HG03460 (cell line): ENCODE measurements around the gene SRRM2.
"Not testable (repeated sequence)": the region's sequence is repeated elsewhere in the genome, so short reads cannot be mapped to it uniquely, and the experiment has no call there.

ENCODE experiments used
- ATAC-seq: cut with Tn5 transposase; IDR thresholded peaks from one replicate; pipeline ENCODE4 v1.9.1; 2021; ENCODE audit not compliant: unreplicated experiment

The SRRM2 gene

GRCh38 chr16:2713985-2714774, 38.3 kb upstream of the SRRM2 start:
- no peak for ATAC-seq

- no peak for ATAC-seq
These were observed 37.4 kb upstream of the SRRM2 start for GRCh38 chr16:2715064-2715463.

DNA sequence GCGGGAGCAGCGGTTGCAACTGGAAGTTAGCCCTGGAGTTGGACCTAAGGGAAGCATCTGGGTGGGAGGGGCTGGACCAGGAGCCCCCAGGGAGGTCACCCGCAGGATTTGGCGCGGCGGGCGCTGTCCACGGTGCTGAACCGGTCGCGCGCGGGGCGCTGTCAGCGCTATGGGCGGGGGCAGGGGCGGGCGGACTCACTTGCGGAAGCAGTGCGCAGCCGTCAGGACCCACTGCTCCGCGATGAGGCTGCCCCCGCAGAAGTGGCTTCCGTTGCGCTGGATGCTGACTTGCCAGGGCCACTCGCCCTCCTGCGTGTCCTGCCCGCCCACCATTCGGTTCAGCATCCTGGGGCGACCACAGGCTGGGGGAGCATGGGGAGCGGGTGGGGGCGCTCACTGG, 36.9 kb upstream of the SRRM2 start:
- no peak for ATAC-seq

GRCh38 chr16:2715966-2716885, 36.2 kb upstream of the SRRM2 start:
- no peak for ATAC-seq

- no peak for ATAC-seq
These were observed 35.5 kb upstream of the SRRM2 start for GRCh38 chr16:2716948-2717347.

DNA sequence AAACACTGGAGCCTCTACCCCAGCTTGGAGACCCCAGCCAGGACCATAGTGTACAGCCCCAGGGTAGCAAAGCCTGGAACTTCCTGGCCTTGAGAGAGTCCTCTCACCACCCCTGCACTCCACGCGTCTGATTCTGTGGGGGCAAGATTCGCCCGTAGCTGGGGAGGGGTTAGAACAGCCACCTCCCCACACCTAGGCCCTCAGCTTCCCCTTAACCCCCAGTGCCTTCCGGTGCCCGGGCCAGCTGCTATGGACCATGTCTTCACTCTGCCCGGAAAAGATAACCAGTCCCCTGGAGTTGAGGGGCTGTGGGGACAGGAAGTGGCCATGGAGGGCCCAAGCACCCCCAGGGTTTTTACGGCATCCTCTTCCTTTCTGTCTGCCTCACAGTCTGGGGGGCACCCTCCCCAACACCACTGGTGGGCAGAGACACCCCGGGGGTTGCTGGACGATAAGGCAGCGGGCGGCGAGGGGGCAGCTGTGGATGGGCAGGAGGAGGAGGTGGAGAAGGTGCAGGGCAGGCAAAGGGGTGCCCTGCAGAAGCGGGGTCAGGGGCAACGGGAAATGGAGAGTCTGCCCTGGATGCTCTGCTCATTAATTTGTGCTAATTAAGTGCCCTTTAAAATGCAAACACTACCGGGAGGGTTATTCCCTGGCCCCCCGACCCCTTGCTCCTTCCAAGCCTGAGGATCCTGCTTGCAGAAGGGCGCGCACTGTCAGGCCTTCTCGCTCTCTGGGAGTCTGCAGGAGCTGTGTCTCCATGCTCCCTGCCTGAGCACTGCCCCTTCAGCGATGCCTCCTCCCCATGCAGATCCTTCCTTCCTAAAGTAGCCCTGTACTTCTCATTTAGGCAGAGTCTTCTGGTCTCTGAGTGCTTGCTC, 34.8 kb upstream of the SRRM2 start:
- ATAC-seq, result no peak

DNA sequence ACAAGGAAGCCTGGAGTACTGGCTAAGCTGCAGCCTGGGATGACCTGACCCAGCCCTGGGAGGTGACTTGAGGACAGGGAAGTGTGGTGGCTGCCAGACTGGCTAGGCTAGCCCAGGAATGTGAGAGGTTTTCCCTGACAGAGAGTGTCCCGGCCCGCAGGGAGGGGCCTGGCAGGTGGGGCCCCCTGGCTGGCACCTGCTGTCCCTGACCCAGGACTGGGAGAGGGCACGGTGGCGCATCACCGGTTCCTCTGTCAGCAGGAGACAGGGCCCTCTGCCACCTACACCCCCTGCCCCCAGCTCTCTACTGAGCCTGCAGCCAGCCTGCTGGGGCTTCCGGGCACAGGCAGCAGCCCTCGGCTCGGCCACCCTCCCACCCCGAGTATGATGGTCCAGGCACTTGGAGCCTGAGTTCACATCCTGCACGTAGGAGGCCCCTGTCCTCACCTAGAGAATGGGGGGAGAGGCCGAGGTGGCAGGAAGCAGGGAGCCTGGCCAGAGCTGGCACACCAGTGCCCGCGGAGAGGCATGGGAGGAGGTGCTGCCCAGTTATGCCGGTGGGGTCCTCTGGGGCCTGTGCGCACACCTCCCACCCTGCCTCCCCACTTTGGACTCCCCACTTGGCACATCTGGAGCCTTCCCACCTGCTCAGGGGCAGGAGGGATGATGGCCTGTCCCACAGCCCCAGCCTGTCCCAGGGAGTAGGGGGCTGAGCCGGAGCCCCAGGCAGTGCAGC, 32.9 kb upstream of the SRRM2 start:
- ATAC-seq, result no peak

DNA sequence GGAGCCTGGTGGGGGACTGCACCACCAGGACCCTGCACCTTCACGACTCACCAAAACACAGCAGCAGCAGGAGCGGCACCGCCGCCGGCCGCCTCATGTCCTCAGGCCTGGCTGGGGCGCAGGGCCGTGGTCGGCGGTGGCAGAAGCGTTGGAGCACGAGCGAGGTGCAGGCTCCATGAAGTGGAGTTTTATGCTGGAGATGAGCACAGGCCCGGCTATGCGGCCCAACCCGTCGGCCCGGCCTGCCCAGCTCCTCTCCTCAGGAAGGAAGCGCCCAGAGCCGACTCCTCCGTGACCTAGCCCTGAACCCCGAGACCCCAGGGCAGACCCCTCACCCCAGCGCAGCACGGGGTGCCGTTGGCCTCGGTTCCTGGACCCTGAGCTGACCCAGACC, 32.4 kb upstream of the SRRM2 start, which contains the start of gene PRSS27:
Gene PRSS27 (minus strand): TSS at position 161 of the 394 bp plus-strand sequence. CDS start 64 bp downstream, at position 97.
- ATAC-seq, result no peak

- peak; percentile 62 for ATAC-seq
These were observed 31.5 kb upstream of the SRRM2 start for GRCh38 chr16:2720719-2721633.

- ATAC-seq, result not testable (repeated sequence)
These were observed 30.7 kb upstream of the SRRM2 start for GRCh38 chr16:2721634-2722173.

DNA sequence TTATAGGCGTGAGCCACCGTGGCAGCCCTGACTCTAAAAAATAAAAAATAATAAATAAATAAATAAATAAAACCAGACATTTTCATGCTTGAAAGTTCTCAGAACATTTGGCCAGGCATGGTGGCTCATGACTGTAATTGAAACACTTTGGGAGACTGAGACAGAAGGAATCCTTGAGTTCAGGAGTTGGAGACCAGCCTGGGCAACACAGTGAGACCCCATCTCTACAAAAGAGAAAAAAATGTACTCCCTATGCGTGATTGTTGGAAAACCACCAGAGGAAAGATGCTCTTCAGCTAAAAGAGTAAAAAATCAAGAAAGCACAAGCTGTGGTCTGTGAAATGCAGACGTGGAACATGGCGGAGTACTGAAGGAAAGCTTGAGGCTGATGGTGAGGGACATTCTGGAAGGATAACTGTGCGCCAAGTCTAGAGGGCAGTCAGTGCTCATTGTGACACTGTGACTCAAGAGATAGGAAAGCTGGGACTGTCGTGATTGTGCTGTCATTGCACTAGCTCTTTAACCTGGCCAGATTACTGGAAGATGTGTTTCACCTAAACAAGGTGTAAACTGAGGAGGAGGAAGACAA, 28.3 kb upstream of the SRRM2 start:
- no peak for ATAC-seq

DNA sequence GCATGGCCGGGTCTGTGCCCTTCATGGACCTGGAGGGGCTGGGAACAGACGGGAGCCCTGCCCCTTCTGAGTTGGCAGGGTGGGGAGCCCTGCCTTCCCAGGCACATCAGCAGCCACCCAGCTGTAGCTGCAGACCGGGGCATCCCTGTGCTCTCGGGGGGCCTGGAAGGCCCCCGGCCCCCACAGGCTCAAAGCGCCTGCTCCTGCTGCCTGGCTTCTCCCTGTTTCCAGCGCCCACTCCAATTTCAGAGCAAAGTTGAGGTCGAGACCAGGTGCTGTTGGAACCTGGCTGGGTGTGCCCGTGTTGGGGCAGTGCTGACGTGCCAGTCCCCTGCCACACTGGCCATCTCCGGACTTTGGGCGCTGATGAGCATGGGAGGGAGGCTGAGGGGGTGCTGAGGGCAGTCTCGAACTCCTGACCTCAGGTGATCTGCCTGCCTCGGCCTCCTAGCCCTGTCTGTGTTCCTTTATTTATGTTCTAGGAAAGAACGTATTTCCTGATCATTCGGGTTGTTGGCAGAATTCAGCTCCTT, 27.6 kb upstream of the SRRM2 start:
- ATAC-seq, result no peak

DNA sequence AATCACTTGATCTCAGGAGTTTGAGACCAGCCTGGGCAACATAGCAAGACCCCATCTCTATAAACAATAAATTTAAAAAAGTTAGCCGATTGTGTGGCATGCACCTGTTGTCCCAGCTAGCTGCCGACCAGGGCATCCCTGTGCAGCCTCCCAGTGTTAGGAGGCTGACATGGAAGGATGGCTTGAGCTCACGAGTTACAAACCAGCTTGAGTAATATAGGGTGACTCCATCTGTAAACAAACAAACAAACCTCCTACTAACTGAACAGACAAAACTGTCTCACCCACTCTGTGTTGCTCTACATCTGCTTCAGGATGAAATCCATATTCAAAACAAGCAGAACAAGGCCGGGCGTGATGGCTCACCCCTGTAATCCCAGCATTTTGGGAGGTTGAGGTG, 25.5 kb upstream of the SRRM2 start:
- ATAC-seq, result no peak

- no peak for ATAC-seq
These were observed 24.4 kb upstream of the SRRM2 start for GRCh38 chr16:2728034-2728433.

DNA sequence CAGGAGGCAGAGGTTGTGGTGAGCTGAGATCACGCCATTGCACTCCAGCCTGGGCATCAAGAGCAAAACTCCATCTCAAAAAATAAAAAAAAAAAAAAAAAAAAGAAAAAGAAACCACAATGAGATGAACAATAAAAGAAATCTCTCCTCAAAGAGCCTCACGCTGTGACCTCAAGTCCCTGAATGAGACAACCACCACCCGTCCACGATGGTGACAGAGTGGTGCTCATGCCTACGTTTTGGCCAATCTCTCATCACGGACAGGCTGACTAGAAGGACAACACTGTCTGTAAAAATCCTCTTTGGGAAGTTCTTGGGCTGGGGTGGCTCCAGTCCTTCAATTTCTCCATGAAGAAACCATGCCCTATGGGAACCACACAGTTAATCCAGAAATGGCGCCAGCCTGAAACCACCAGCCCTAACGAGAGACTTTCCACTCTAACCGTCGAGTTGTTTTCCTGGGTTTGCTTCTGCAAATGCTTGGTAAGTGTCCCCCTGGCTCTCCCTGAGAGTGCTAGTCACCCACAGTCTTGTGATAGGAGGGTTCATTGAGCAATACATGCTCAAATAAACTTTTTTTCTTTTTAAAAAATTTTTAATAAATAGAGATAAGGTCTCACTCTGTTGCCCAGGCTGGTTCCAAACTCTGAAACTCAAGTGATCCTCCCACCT, 17.5 kb upstream of the SRRM2 start:
- no peak for ATAC-seq

- ATAC-seq, result no peak
These were observed 15.8 kb upstream of the SRRM2 start for GRCh38 chr16:2736476-2737237.

DNA sequence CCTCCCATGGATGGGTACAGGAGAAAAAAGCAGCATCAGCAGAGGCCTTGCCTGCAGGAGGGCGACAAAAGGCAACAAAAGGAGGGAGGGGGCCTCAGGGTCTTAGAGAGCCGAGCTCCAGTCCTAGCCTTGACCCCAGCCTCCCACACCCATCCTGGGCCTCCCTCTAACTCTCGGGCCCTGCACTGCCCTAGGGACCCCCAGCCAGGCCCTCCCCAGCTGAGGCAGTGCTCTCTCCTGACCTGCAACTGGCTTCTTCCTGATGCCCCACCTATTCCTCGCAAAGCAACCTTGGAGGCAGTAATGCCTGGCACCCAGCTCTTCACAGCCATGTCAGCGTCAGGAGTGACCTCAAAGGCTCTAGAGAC, 15.2 kb upstream of the SRRM2 start:
- ATAC-seq, result no peak
